NCI-H187 treated with DMSO at 0.1 percent for 48 hours (cell line): ENCODE results near the gene IGF1R.

Source experiments
- DNase-seq: peaks from one replicate; lab custom pipeline; 2025; lab: John Stamatoyannopoulos, UW

The IGF1R gene

DNA sequence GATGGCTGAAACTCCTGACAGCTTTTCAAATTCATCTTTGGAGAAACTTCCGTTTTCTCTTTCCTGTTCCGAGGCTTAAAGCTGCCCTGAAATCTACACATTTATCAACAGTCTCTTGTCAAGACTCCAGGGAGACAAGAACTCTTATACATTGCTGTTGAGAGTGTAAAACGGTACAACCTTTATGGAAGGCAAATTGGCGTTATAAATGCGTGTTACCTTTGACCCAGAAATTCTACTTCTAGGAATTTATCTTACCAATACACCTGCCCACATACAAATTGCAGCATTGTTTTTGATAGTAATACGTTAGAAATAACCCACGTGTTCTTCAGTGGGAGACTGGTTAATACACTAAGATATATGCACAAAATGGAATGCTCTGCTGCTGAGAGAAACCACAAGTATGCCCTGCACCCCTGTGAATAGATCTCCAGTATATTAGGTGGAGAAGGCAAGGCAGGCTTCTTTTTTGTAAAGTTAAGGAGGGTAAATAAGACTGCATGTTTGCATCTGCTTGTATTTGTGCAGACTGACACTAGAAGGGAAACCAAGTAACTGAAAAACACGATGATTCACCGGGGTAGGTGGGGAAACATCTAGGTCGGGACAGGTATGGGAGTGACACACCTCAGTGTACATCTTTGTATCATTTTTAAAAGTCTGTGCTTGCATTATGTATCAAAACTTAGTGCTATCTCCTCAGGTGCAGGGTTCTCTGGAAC lies 97.5 kb downstream of the IGF1R start:
- DNase-seq = no peak

DNA sequence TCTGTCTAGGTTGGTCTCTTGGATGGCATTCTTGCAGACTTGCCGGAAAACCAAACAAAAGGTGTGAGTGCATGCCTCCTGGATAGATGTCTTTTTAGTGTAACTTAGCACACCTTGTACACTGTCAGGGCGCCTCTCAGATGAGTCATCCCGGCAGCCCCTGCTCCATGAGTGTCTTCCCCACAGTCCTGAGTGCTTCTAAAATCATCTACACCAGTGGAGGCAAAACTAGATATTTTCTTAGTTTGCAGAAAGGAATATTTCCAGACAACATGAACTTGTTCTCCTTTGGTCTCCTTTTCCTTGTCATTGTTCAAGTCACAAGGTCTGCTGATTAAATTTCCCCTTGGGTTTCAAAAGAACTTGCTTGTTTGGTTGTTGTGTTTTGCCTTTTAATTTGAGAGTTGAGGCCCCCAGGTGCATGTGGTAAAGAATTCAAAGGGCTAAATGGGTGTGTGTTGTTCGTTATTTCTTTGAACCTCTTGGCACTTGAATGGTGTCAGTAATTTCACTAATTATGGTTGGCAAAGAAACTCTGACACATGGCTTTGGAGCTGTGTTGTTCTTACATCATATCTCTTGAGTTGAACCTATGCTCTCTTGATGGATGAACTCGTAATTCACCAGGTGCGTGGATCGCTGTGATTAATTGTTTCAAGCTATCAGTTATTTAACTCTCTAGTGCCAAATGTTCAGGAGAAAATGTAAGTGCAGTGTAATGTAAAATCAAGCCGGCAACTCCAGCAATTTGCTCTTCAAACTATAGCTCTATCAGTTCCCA lies 98.2 kb downstream of the IGF1R start:
- no peak for DNase-seq

GRCh38 chr15:98751767-98752166 lies 103.4 kb downstream of the IGF1R start:
- DNase-seq = no peak

GRCh38 chr15:98753726-98754656 lies 105.7 kb downstream of the IGF1R start:
- DNase-seq = no peak

GRCh38 chr15:98754657-98755022 lies 106.3 kb downstream of the IGF1R start:
- no peak for DNase-seq

GRCh38 chr15:98755138-98755537 lies 106.8 kb downstream of the IGF1R start:
- no peak for DNase-seq

GRCh38 chr15:98755781-98756180 lies 107.4 kb downstream of the IGF1R start:
- DNase-seq = no peak

DNA sequence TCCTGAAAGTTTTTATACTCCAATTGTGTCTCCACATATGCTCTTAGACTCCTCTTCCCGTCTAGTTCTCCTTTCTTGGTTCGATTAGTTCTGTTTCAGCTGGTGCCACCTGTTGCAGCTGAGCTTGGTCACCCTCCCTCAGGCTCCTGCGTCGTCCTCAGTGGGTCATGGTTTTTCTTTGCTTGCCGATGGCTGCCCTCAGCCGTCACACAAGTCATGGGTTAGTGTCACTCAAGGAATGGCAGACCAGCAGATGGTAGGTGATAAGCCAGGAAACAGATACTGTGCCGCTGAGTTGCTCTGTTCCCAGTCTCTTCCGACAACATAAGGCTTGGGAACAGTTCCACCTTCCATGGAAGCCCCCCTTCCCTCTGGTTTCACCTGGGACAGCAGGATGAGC lies 109.9 kb downstream of the IGF1R start:
- no peak for DNase-seq

DNA sequence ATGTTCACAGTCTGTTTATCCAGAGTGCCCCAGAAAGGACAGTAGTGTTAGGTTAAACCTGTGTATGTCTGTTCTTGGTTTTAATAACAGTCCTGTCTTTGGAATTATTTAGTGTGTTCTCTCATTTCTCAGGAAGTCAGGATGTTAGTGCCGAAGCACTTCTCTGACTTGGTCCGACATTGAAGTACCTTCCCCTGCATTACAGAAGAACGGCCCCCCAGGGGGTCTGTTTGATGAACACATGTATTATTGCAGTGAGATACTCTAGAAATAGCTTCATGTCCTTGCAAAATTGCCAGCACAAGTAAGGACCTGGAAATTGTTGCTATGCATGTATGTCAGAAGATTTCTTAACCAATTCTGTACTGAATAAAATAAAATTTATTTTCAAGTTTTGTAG lies 110.9 kb downstream of the IGF1R start:
- no peak for DNase-seq

GRCh38 chr15:98760112-98760826 lies 111.9 kb downstream of the IGF1R start:
- peak; percentile 68 for DNase-seq

DNA sequence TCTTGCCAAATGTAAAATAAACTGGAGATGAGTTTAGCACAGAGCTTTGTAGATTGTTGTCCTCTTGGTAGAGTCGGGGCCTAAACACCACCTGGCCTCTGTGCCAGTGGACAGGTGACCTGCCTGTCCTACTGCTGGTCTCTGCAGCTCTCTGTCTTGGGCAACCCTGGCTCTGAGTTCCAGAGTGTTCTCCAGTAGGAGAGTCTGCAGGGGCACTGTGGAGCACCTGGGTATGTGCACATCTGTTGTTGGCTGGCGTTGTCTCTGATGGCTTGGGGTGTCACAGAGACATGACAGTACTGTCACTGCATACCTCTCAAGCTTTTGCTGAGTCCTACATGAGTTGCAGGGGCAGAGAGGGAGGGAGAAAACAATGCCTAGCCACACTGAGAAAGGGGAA lies 112.6 kb downstream of the IGF1R start:
- DNase-seq = no peak

- no peak for DNase-seq
Measured at GRCh38 chr15:98763179-98763578, 114.8 kb downstream of the IGF1R start.

DNA sequence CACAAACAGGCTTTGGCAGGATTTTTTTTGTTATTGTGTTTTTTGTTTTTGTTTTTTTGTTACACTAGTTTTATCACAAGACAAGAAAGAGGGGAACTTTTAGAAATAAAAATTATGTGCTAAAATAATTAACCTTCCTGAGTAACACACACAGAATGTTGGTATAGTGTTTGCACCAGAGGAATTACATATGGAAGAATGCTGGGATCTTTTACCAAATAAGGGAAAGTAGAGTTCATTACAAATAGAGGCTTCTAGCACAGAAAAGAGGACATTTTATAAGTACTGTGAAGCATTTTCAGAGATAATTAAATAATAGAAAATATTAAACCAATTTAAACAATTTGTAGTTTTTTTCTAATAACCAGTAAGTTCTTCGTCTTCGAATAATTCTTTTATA lies 116.0 kb downstream of the IGF1R start:
- DNase-seq = no peak

DNA sequence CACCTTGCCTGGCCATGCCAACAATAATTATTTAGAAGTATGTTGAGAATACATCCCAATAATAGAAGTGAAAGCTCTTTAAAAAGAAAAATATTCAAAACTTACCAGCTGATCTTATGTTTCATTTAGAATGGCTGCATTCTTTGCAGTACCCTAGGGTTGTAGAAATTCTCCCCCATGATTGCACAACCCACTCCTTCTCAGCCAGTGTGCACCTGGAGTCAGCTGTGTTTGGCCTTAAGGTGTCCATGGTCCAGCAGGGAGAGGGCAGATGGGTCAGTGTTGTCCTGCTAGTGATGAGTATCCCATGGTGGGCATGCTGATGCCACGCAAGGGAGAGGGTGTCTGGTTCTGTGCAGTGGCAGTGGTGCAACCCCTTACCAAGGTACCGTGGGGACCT lies 117.3 kb downstream of the IGF1R start:
- no peak for DNase-seq

DNA sequence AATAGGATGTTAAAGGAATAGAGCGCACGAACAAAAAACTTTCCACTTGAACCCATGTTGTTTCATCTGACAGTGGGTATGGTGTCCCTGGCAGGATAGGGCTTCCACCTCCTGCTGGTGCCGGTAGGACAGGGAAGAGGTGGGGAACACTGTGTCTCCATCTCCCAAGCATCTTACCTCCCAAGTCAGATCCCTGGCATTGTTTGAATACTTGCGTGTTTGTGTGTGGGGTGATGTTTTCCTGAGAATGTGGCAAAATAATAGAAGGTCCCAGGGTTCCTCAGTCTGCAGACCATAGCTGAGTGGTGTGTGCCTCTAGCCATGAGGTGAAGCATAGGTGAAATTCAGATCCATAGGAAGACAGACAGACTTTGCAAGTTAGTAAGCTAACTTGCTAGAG lies 119.4 kb downstream of the IGF1R start:
- no peak for DNase-seq

DNA sequence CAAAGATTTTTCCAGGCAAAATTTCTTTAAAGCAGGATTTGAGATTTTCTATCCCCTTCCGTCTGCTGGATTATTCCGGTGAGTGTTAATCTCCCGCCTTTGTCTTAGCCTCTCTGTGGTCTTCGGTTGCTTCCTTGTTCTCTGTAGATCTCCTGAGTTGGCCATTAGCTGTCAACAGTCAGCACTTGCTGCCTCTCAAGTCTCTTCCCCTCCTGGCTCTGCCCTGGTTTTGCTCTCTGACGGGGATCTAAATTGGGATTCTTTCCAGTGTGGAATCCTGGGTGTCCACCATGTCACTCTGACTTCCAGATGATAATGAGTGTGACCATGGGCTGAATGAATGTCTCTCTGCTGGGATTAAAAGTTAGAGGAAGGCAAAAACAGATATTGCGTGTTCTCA lies 121.5 kb downstream of the IGF1R start:
- DNase-seq = no peak

DNA sequence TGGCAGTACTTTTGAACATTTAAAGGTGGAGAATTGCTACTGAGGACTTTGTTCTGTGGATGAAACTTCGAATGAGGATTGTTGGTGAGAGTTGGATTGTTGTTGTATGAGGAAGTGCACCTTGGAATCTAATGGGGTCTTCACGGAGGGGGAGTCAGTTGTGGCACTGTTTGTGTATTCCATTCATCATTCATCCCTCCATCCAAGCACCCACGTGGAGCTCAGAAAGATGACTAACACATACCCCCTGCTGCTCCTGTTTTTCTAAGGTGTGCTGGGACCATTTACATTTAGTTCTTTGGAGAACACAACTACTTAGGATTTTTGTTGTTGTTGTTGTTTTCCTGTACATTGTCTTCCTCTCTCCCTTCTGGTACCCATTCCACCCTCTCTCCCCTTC lies 122.6 kb downstream of the IGF1R start:
- no peak for DNase-seq

DNA sequence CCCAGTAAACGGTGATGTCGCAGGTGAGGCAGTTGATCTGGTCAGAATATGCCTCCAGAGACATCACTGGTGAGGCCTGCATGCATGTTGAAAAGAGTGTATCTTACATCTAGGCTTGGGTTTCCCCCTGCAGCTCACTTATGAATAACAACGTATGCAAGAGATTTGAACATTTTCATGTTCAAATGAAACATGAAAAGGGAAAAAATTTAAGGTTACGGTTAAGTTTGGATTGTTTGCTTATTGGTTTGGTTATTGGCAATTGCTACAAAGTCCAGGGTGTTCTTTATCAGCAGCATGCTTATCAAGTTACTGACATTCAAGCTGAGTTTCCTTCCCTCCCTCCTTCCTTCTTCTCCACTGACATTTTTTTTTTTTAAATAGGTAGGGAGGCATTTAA lies 123.2 kb downstream of the IGF1R start:
- DNase-seq = no peak

GRCh38 chr15:98772895-98773294 lies 124.6 kb downstream of the IGF1R start:
- DNase-seq = no peak

DNA sequence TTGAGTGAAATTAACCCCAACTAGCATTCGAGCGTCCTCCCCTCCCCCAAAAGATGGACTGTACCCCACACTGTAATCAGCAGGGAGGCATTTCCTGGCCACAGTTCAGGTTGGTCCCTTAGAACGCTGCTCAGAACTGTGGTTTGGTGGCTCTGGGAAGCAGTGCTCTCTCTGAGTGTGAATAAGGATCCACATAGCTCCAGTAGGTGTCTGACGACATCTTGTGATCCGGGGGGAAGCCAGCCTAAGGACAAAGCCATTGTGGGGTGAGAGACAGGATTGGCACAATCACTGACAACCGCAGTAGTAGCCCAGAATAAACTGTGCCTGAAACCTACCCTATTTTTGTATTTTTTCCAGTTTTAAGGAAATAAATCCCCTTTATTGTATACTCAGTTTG lies 125.3 kb downstream of the IGF1R start:
- DNase-seq = no peak

- DNase-seq = no peak
Measured at GRCh38 chr15:98774756-98775497, 126.6 kb downstream of the IGF1R start.
